Cardiac fibroblast (primary cell): ENCODE results near the gene CCDC201.

Experiments
- DNase-seq, 2 donors: peaks; one replicate each; pipeline versions ENCODE4 v3.0.0 to v3.0.0-alpha.2; 2010; ENCODE audit warnings: low read depth in 2 of 2
- H3K4me3 ChIP-seq, 2 donors: replicated peaks in 1 of 2; 1 replicate in 1 of 2; 2 replicates in 1 of 2; pipeline ENCODE4 v1.5.1; 2011; ENCODE audit warnings: low read depth in 2 of 2, low read length in 2 of 2, mild to moderate bottlenecking in 2 of 2, moderate library complexity in 1 of 2
- CTCF ChIP-seq: IDR thresholded peaks from one replicate; pipeline ENCODE4 v1.5.1; 2011; ENCODE audit warnings: low read depth, mild to moderate bottlenecking, low read length, inconsistent platforms

The CCDC201 gene

GRCh38 chr7:45878457-45879144, 5.7 kb upstream of the CCDC201 start:
- no peak overlapping the region for H3K4me3 ChIP-seq
- no peak for TF ChIP-seq CTCF
- DNase-seq: no peak

- no peak overlapping the region for H3K4me3 ChIP-seq
- no peak for TF ChIP-seq CTCF
- no peak for DNase-seq
Observed at GRCh38 chr7:45876519-45876918, 3.6 kb upstream of the CCDC201 start.

- peak; percentile 82 to 86 for DNase-seq
- H3K4me3 ChIP-seq: no peak overlapping the region
- no peak for TF ChIP-seq CTCF
Observed at GRCh38 chr7:45874408-45875131, 1.7 kb upstream of the CCDC201 start.

- no peak for TF ChIP-seq CTCF
- DNase-seq: no peak
- H3K4me3 ChIP-seq: no peak overlapping the region
Observed at GRCh38 chr7:45873355-45873754, 473 bp upstream of the CCDC201 start.

GRCh38 chr7:45872116-45873034, 507 bp downstream of the CCDC201 start:
- peak; percentile 71 for TF ChIP-seq CTCF
- DNase-seq: peak in 1 of 2 donors; percentile 28
- no peak overlapping the region for H3K4me3 ChIP-seq

GRCh38 chr7:45869426-45869825, 3.5 kb downstream of the CCDC201 start:
- TF ChIP-seq CTCF: no peak
- no peak overlapping the region for H3K4me3 ChIP-seq
- peak in 1 of 2 donors; percentile 38 for DNase-seq
